Esophagus muscularis mucosa (tissue), 4 donors: ENCODE measurements around the gene TNFRSF19.

ENCODE experiments used
- CTCF ChIP-seq, 3 experiments: fragments of 200-600 bp in 2 of 3; fragments of 450-650 bp in 1 of 3; sonication (generic) in 2 of 3; IDR thresholded peaks; one replicate each; pipeline ENCODE4 v1.5.1; 2017 to 2019; ENCODE audit warnings: antibody characterized with exemption in 3 of 3, mild to moderate bottlenecking in 2 of 3, moderate library complexity in 1 of 3
- EP300 ChIP-seq: sonication (generic); formaldehyde crosslinking; IDR thresholded peaks from one replicate; pipeline ENCODE4 v1.6.1; 2017; ENCODE audit warnings: antibody characterized with exemption
- POLR2A ChIP-seq: fragments of 450-650 bp; IDR thresholded peaks from one replicate; pipeline ENCODE4 v1.6.1; 2017; ENCODE audit warnings: antibody characterized with exemption, moderate library complexity, mild to moderate bottlenecking, low read depth
- POLR2AphosphoS5 ChIP-seq, 2 donors: sonication (generic); formaldehyde crosslinking; IDR thresholded peaks; one replicate each; pipeline ENCODE4 v1.6.1; 2017; ENCODE audit warnings: antibody characterized with exemption in 2 of 2

DNA sequence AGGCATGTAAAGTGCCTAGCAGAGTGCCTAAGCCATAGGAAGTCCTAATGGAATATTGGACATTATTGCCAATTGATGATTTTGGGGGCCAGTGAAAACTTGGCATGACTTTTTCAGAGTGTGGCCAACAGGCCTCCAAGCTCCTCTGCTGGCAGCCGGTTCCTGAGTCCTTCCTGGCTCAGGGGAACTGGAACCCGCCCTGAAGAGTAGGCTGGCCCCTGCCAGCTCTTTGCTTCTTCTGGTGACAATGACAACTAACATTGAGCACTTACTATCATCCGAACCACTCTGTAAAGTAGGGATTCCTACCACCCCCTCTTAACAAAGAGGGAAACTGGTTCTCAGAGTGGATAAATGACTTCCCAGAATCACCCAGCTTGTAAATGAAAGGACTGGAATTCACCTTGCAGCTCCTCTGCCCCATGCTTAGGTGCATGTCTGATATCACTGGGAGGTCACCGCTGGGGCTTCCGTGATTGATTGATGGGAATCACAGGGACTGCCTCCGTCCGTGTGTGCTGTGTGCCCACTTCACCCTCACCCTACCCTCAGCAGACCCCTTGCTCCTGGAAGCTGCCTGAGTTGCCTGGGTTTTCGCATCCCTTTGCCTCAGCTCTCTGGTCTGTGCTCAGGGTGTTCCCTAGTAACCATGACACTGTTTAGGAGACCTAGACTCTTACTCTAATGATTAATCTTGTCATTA lies 50.6 kb downstream of the TNFRSF19 start:
- TF ChIP-seq CTCF (IDR thresholded peaks at IDR 0.05) (no peak), EP300 (no peak), POLR2AphosphoS5 (IDR thresholded peaks at IDR 0.05) (no peak), POLR2A (no peak)
